OCI-LY1 (cell line): ENCODE data around the gene CPD.
"Not testable (repeated sequence)": the region's sequence is repeated elsewhere in the genome, so short reads cannot be mapped to it uniquely, and the experiment has no call there.

Experiments
- H2AFZ ChIP-seq: fragments of 200-600 bp; sonication (generic), shearing (Covaris generic); 2 replicates; pipeline ENCODE4 v1.6.0; 2014; ENCODE audit warnings: antibody characterized with exemption, mild to moderate bottlenecking, low read length
- H3F3A ChIP-seq: fragments of 200-600 bp; sonication (generic), shearing (Covaris generic); 2 replicates; pipeline ENCODE4 v1.6.0; 2014; ENCODE audit warnings: mild to moderate bottlenecking, antibody characterized with exemption, low read length, moderate library complexity; ENCODE audit not compliant: insufficient read depth
- H3K27ac ChIP-seq: fragments of 200-600 bp; sonication (generic); 2 replicates; pipeline ENCODE4 v1.5.1; 2014; ENCODE audit warnings: low read length, mixed run types, mild to moderate bottlenecking, low read depth; ENCODE audit not compliant: poor library complexity, severe bottlenecking
- H3K27me3 ChIP-seq: fragments of 200-600 bp; sonication (generic); 2 replicates; pipeline ENCODE4 v1.6.0; 2014; ENCODE audit warnings: antibody characterized with exemption, mild to moderate bottlenecking, low read length, moderate library complexity; ENCODE audit not compliant: insufficient read depth
- H3K36me3 ChIP-seq: fragments of 200-600 bp; sonication (generic); 2 replicates; pipeline ENCODE4 v1.6.1; 2014; ENCODE audit warnings: mild to moderate bottlenecking, antibody characterized with exemption, low read length, moderate library complexity, mixed read lengths; ENCODE audit not compliant: insufficient read depth
- H3K4me1 ChIP-seq: fragments of 200-600 bp; sonication (generic); 2 replicates; pipeline ENCODE4 v1.5.1; 2014; ENCODE audit warnings: mild to moderate bottlenecking, low read length, moderate library complexity; ENCODE audit not compliant: insufficient read depth, severe bottlenecking
- H3K4me2 ChIP-seq: fragments of 200-600 bp; sonication (generic), shearing (Covaris generic); 2 replicates; pipeline ENCODE4 v1.6.1; 2014; ENCODE audit warnings: low read length
- H3K4me3 ChIP-seq: fragments of 200-600 bp; sonication (generic); 2 replicates; pipeline ENCODE4 v1.5.1; 2014; ENCODE audit warnings: low read length, low read depth, mild to moderate bottlenecking, mixed read lengths; ENCODE audit not compliant: poor library complexity, severe bottlenecking
- H3K79me2 ChIP-seq: fragments of 200-600 bp; shearing (Covaris generic); 2 replicates; pipeline ENCODE4 v1.6.1; 2016; ENCODE audit warnings: mixed run types, low read length, mixed read lengths; ENCODE audit not compliant: insufficient read depth
- H3K9ac ChIP-seq: fragments of 200-600 bp; sonication (generic), shearing (Covaris generic); 2 replicates; pipeline ENCODE4 v1.6.1; 2014; ENCODE audit warnings: mild to moderate bottlenecking, low read length, mixed read lengths
- H3K9me2 ChIP-seq: fragments of 200-600 bp; sonication (generic), shearing (Covaris generic); 2 replicates; pipeline ENCODE4 v1.6.1; 2014; ENCODE audit warnings: low read depth, mild to moderate bottlenecking, low read length, mixed read lengths
- H3K9me3 ChIP-seq: fragments of 200-600 bp; shearing (Covaris generic); 2 replicates; pipeline ENCODE4 v1.6.1; 2014; ENCODE audit warnings: low read length, mixed read lengths
- H4K20me1 ChIP-seq: fragments of 200-600 bp; sonication (generic), shearing (Covaris generic); 2 replicates; pipeline ENCODE4 v1.6.0; 2016; ENCODE audit warnings: mild to moderate bottlenecking, low read length; ENCODE audit not compliant: insufficient read depth
- EZH2 ChIP-seq: fragments of 200-600 bp; sonication (generic), shearing (Covaris generic); IDR thresholded peaks from 2 replicates; pipeline ENCODE4 v1.8.0; 2017; ENCODE audit warnings: borderline replicate concordance, mixed run types, mild to moderate bottlenecking, antibody characterized with exemption, low read length, moderate library complexity, mixed read lengths
- TF ChIP-seq, protein P1 (sequence below): fragments of 200-600 bp; sonication (generic), shearing (Covaris generic); IDR thresholded peaks from 2 replicates; pipeline ENCODE4 v1.5.1; 2017; ENCODE audit warnings: mild to moderate bottlenecking, antibody characterized with exemption, low read length, moderate library complexity, mixed read lengths

The CPD gene

DNA sequence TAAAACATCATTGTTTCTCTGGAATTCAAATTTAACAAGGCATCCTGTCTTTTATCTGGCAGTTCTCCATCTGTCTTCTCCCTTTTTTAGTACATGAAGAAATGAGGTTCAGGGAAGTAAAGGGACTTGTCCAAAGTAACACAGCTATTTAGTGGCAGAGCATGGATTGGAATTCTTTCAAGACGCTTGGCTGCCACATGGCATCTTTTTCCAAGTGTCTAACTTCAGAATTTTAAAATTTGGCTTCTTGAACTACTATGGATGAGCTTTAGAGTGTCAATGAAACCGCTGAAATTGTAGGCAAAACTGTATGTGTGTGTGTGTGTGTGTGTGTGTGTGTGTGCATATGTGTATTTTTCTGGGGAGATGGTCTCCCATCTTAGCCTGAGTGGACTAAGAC is 39.6 kb upstream of the CPD start:
- Histone ChIP-seq H2AFZ (no peak overlapping the region), H3K9me3 (no peaks in the 10 kb centered on the region), H3K27ac (no peak overlapping the region), H3K36me3 (no peaks in the 10 kb centered on the region), H3K79me2 (no peaks in the 10 kb centered on the region), H4K20me1 (no peaks in the 10 kb centered on the region), H3K4me3 (no peak overlapping the region), H3K9ac (no peak overlapping the region), H3K4me2 (no peak overlapping the region), H3F3A (no peaks in the 10 kb centered on the region), H3K4me1 (peaks cover 22% of the 10 kb centered on the region), H3K27me3 (no peaks in the 10 kb centered on the region), H3K9me2 (no peaks in the 10 kb centered on the region)
- TF ChIP-seq, protein P1, sequence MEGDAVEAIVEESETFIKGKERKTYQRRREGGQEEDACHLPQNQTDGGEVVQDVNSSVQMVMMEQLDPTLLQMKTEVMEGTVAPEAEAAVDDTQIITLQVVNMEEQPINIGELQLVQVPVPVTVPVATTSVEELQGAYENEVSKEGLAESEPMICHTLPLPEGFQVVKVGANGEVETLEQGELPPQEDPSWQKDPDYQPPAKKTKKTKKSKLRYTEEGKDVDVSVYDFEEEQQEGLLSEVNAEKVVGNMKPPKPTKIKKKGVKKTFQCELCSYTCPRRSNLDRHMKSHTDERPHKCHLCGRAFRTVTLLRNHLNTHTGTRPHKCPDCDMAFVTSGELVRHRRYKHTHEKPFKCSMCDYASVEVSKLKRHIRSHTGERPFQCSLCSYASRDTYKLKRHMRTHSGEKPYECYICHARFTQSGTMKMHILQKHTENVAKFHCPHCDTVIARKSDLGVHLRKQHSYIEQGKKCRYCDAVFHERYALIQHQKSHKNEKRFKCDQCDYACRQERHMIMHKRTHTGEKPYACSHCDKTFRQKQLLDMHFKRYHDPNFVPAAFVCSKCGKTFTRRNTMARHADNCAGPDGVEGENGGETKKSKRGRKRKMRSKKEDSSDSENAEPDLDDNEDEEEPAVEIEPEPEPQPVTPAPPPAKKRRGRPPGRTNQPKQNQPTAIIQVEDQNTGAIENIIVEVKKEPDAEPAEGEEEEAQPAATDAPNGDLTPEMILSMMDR = no peak
- TF ChIP-seq EZH2 = no peak

DNA sequence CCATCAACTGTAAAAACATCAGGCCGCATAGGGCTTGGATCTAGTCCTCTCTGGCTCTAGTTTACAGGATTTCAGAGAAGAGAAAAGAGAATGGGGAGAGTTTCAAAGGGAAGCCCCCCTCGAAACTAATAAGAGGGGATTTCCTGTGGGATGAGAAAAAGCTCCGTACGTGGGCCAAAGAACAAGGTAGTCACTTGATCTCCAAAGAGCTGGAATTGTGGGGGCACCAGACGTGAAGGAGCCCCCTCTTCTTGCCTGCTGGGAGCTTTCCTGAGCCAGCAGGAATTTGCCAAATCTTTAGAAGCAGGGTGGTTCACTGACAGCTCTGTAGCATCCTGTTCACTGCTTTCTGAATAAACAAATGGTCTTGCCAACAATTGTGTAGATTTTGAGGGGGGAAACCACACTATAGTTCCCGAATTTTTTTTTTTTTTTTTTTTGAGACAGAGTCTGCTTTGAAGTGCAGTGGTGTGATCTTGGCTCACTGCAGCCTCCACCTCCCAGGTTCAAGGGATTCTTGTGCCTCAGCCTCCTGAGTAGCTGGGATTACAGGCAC is 37.8 kb upstream of the CPD start:
- Histone ChIP-seq H3K4me1 (peaks cover 23% of the 10 kb centered on the region), H3K9me2 (no peaks in the 10 kb centered on the region), H3K79me2 (no peaks in the 10 kb centered on the region), H3K27me3 (no peaks in the 10 kb centered on the region), H3K9ac (no peak overlapping the region), H3K4me3 (no peak overlapping the region), H3K4me2 (no peak overlapping the region), H3F3A (no peaks in the 10 kb centered on the region), H4K20me1 (no peaks in the 10 kb centered on the region), H3K36me3 (no peaks in the 10 kb centered on the region), H3K27ac (no peak overlapping the region), H2AFZ (no peak overlapping the region), H3K9me3 (no peaks in the 10 kb centered on the region)
- TF ChIP-seq, protein P1 = no peak
- TF ChIP-seq EZH2 = no peak

DNA sequence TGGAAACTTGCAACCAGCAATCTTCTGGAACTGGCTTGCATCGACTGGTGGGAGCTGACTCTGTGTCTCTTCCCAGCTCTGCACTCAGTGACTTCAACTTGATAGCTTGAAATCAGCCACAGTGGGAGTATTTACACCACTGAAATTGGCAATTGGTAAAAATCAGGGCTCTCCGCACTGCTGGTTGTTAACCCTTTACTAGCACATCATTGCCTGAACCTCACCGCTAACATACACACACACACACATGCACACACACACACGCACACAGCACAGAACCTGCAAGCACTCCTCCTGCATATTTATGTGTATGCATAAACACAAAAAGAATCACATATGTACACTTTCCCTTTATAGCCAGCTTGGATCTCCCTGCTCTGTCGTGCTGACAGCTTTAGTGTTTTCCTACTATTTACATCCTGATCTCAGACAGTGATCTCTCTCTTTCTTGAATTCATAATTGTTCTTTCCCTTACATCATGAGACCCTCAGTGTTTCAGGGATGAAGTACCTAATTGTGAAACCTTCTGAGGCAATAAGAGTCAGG is 37.0 kb upstream of the CPD start:
- H3K9ac ChIP-seq = no peak overlapping the region
- H3K4me1 ChIP-seq = peaks cover 18% of the 10 kb centered on the region
- no peaks in the 10 kb centered on the region for H3K36me3 ChIP-seq
- H2AFZ ChIP-seq = no peak overlapping the region
- no peaks in the 10 kb centered on the region for H3K27me3 ChIP-seq
- no peak overlapping the region for H3K4me2 ChIP-seq
- H3K79me2 ChIP-seq = no peaks in the 10 kb centered on the region
- no peaks in the 10 kb centered on the region for H3K9me3 ChIP-seq
- TF ChIP-seq, protein P1 = no peak
- no peak for TF ChIP-seq EZH2
- no peaks in the 10 kb centered on the region for H3F3A ChIP-seq
- no peaks in the 10 kb centered on the region for H3K9me2 ChIP-seq
- no peaks in the 10 kb centered on the region for H4K20me1 ChIP-seq
- no peak overlapping the region for H3K4me3 ChIP-seq
- no peak overlapping the region for H3K27ac ChIP-seq

DNA sequence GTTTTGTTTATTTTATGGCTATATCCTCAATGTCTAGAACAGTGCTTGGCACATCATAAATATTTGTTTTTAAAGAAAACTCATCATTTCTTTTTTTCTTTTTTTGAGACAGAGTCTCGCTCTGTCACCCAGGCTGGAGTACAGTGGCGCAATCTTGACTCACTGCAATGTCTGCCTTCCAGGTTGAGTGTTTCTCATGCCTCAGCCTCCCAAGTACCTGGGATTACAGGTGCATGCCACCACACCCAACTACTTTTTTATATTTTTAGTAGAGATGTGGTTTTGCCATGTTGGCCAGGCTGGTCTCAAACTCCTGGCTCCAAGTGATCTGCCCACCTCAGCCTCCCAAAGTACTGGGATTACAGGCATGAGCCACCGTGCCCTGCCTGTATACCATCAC is 35.5 kb upstream of the CPD start:
- not testable (repeated sequence) for H3K4me2 ChIP-seq

More for the DNA sequence above, 35.5 kb upstream of the CPD start:
- H3K79me2 ChIP-seq, H3K9me3 ChIP-seq, H3F3A ChIP-seq, H2AFZ ChIP-seq, H4K20me1 ChIP-seq, H3K36me3 ChIP-seq, H3K9ac ChIP-seq, H3K27ac ChIP-seq, H3K9me2 ChIP-seq, H3K27me3 ChIP-seq, H3K4me3 ChIP-seq: not testable (repeated sequence)
- H3K4me1 ChIP-seq = peaks cover 17% of the 10 kb centered on the region
